HCT116 (cell line): ENCODE data around the gene UBE2O. TPM values are rescaled to one million over a fixed set of nuclear protein-coding genes. Genes with fewer than 3 reads are reported as not detected.

Experiments
- ATAC-seq: fragments of 200-7000 bp; cut with Tn5 transposase; 2 replicates; pipeline ENCODE4 v1.9.1; 2020; ENCODE audit warnings: mild to moderate bottlenecking, moderate library complexity
- BruUV-seq: library from RNA; stranded (reverse); fragments of 400-500 nt; replicated peaks from 2 replicates; lab custom pipeline; 2021; lab: Mats Ljungman, UMichigan
- CTCF ChIA-PET: fragments of 300-600 bp; sonication (Branson Sonifier 250); formaldehyde crosslinking; loops from one replicate; lab custom pipeline; 2021; ENCODE audit warnings: antibody characterized with exemption; lab: Charles Lee
- POLR2A ChIA-PET: fragments of 300-600, 350-600 bp; sonication (Branson Sonifier 250); formaldehyde crosslinking; loops from one replicate; lab custom pipeline; 2021; ENCODE audit warnings: antibody characterized with exemption; lab: Charles Lee
- RAD21 ChIA-PET, 2 experiments: fragments of 300-600 bp; sonication (Branson Sonifier 250); formaldehyde crosslinking; loops; one replicate each; lab custom pipeline; 2023; ENCODE audit warnings: low total read pairs in 2 of 2; ENCODE audit not compliant: uncharacterized antibody in 2 of 2, unreplicated experiment in 2 of 2, low non-redundant PET in 1 of 2; lab: Charles Lee
- DNase-seq: peaks from one replicate; pipeline ENCODE4 v3.0.0-alpha.2; 2010; ENCODE audit warnings: low read depth, low spot score
- H2AFZ ChIP-seq: fragments of 200-600 bp; shearing (Covaris generic), sonication (generic); 2 replicates; pipeline ENCODE4 v1.6.1; 2017; ENCODE audit warnings: low read depth, mixed run types, mixed read lengths, antibody characterized with exemption, low read length; ENCODE audit not compliant: poor library complexity, severe bottlenecking
- H3K27ac ChIP-seq: 2 replicates; pipeline ENCODE4 v1.5.1; 2012; ENCODE audit warnings: low read depth, low read length
- H3K27me3 ChIP-seq: fragments of 200-600 bp; sonication (generic); 2 replicates; pipeline ENCODE4 v1.6.1; 2016; ENCODE audit warnings: mixed run types, low read length, mixed read lengths; ENCODE audit not compliant: insufficient read depth
- H3K36me3 ChIP-seq, 2 experiments: fragments of 200-500 bp in 1 of 2; fragments of 200-600 bp in 1 of 2; sonication (Bioruptor generic) in 1 of 2; sonication (generic) in 1 of 2; 2 replicates each; pipeline versions ENCODE4 v1.5.1 to v1.6.1; 2014 to 2016; ENCODE audit warnings: low read length in 2 of 2, inconsistent platforms in 1 of 2, mixed read lengths in 1 of 2, mixed run types in 1 of 2; ENCODE audit not compliant: insufficient read depth in 2 of 2, control insufficient read depth in 1 of 2
- H3K4me1 ChIP-seq, 2 experiments: fragments of 200-600 bp in 1 of 2; sonication (generic) in 1 of 2; 2 replicates each; pipeline versions ENCODE4 v1.5.1 to v1.6.1; 2012 to 2017; ENCODE audit warnings: low read length in 2 of 2, inconsistent platforms in 1 of 2, mild to moderate bottlenecking in 1 of 2, mixed read lengths in 1 of 2, mixed run types in 1 of 2, moderate library complexity in 1 of 2; ENCODE audit not compliant: insufficient read depth in 2 of 2, control insufficient read depth in 1 of 2
- H3K4me2 ChIP-seq: fragments of 200-600 bp; sonication (generic); 2 replicates; pipeline ENCODE4 v1.6.1; 2017; ENCODE audit warnings: mixed run types, low read length, mixed read lengths
- H3K4me3 ChIP-seq, 2 experiments: fragments of 200-600 bp in 1 of 2; sonication (generic) in 1 of 2; replicated peaks in 1 of 2; 2 replicates each; pipeline ENCODE4 v1.5.1; 2011 to 2016; ENCODE audit warnings: low read length in 2 of 2, control low read depth in 1 of 2, low read depth in 1 of 2, mild to moderate bottlenecking in 1 of 2, mixed read lengths in 1 of 2, mixed run types in 1 of 2
- H3K79me2 ChIP-seq: fragments of 200-600 bp; sonication (generic); 2 replicates; pipeline ENCODE4 v1.6.1; 2017; ENCODE audit warnings: mild to moderate bottlenecking, mixed run types, low read length, moderate library complexity, mixed read lengths; ENCODE audit not compliant: insufficient read depth
- H3K9ac ChIP-seq: fragments of 200-600 bp; sonication (generic); 2 replicates; pipeline ENCODE4 v1.6.1; 2016; ENCODE audit warnings: low read length, mixed read lengths
- H3K9me2 ChIP-seq: fragments of 200-600 bp; sonication (generic), shearing (Covaris generic); 2 replicates; pipeline ENCODE4 v1.6.1; 2017; ENCODE audit warnings: mixed run types, mild to moderate bottlenecking, moderate library complexity; ENCODE audit not compliant: insufficient read depth
- H3K9me3 ChIP-seq, 2 experiments: fragments of 200-500 bp in 1 of 2; fragments of 200-600 bp in 1 of 2; sonication (Bioruptor generic) in 1 of 2; sonication (generic) in 1 of 2; 2 replicates each; pipeline ENCODE4 v1.6.1; 2014 to 2017; ENCODE audit warnings: low read length in 2 of 2, mixed read lengths in 2 of 2, inconsistent platforms in 1 of 2, low read depth in 1 of 2, mild to moderate bottlenecking in 1 of 2, mixed run types in 1 of 2, moderate library complexity in 1 of 2; ENCODE audit not compliant: control insufficient read depth in 1 of 2, insufficient read depth in 1 of 2
- H4K20me1 ChIP-seq: fragments of 200-600 bp; sonication (generic), shearing (Covaris generic); 2 replicates; pipeline ENCODE4 v1.6.1; 2017; ENCODE audit warnings: mixed run types, mild to moderate bottlenecking, moderate library complexity; ENCODE audit not compliant: insufficient read depth
- CBX3 ChIP-seq: IDR thresholded peaks from 2 replicates; pipeline ENCODE4 v1.6.1; 2012; ENCODE audit warnings: low read depth
- CEBPB ChIP-seq: IDR thresholded peaks from 2 replicates; pipeline ENCODE4 v1.6.1; 2012; ENCODE audit warnings: low read depth
- ELF1 ChIP-seq: IDR thresholded peaks from 2 replicates; pipeline ENCODE4 v1.6.1; 2012; ENCODE audit warnings: low read depth, borderline replicate concordance
- EZH2 ChIP-seq: fragments of 200-600 bp; sonication (generic); IDR thresholded peaks from 2 replicates; pipeline ENCODE4 v1.6.1; 2017; ENCODE audit warnings: antibody characterized with exemption, mixed run types
- JUND ChIP-seq: IDR thresholded peaks from 2 replicates; pipeline ENCODE4 v1.6.1; 2012
- POLR2A ChIP-seq: IDR thresholded peaks from 2 replicates; pipeline ENCODE4 v1.7.0; 2011; ENCODE audit warnings: borderline replicate concordance; ENCODE audit not compliant: insufficient read depth, insufficient read length; ENCODE audit errors: extremely low read depth
- POLR2AphosphoS5 ChIP-seq: IDR thresholded peaks from 2 replicates; pipeline ENCODE4 v1.6.1; 2011; ENCODE audit warnings: mild to moderate bottlenecking, low read depth, low read length, moderate library complexity
- SIN3A ChIP-seq: IDR thresholded peaks from 2 replicates; pipeline ENCODE4 v1.6.1; 2012; ENCODE audit warnings: low read depth
- SP1 ChIP-seq: IDR thresholded peaks from 2 replicates; pipeline ENCODE4 v1.6.1; 2012; ENCODE audit warnings: low read depth
- TCF7L2 ChIP-seq: IDR thresholded peaks from 2 replicates; pipeline ENCODE4 v1.7.0; 2011; ENCODE audit warnings: borderline replicate concordance, inconsistent platforms; ENCODE audit not compliant: insufficient read depth, insufficient read length; ENCODE audit errors: extremely low read depth
- ZNF274 ChIP-seq: fragments of 200-500 bp; sonication (Bioruptor generic); IDR thresholded peaks from 2 replicates; pipeline ENCODE4 v1.6.1; 2014; ENCODE audit warnings: mild to moderate bottlenecking, low read depth, low read length, inconsistent platforms
- intact Hi-C: fragments of 100-400 bp; cut with micrococcal nuclease; formaldehyde crosslinking; loops from 2 replicates; pipeline ENCODE4 v1.10.0; 2022
- total RNA-seq: library from RNA; stranded (reverse); gene quantifications from one replicate; pipeline ENCODE4 v1.2.1, GENCODE V29; 2021; ENCODE audit not compliant: unreplicated experiment
- TF ChIP-seq, protein P1 (sequence below), 3 experiments: fragments of 200-600 bp in 1 of 3; sonication (generic) in 1 of 3; IDR thresholded peaks in 2 of 3; conservative IDR thresholded peaks in 1 of 3; 2 replicates each; pipeline ENCODE4 v1.5.1; 2012 to 2017; ENCODE audit warnings: low read depth in 2 of 3, low read length in 2 of 3, antibody characterized with exemption in 1 of 3, borderline replicate concordance in 1 of 3, control low read depth in 1 of 3, mild to moderate bottlenecking in 1 of 3, mixed read lengths in 1 of 3, mixed run types in 1 of 3, moderate library complexity in 1 of 3; ENCODE audit not compliant: insufficient read depth in 1 of 3
- TF ChIP-seq, protein P2 (sequence below): IDR thresholded peaks from 2 replicates; pipeline ENCODE4 v1.6.1; 2011; ENCODE audit warnings: mild to moderate bottlenecking, low read length, moderate library complexity; ENCODE audit not compliant: insufficient replicate concordance; ENCODE audit errors: extremely low read depth
- TF ChIP-seq, protein P3 (sequence below): IDR thresholded peaks from 2 replicates; pipeline ENCODE4 v1.6.1; 2012
- TF ChIP-seq, protein P4 (sequence below): IDR thresholded peaks from 2 replicates; pipeline ENCODE4 v1.6.1; 2012; ENCODE audit warnings: low read depth

Gene UBE2O
- total RNA-seq, 1 experiment from 2014 or later: 59.1 TPM

DNA sequence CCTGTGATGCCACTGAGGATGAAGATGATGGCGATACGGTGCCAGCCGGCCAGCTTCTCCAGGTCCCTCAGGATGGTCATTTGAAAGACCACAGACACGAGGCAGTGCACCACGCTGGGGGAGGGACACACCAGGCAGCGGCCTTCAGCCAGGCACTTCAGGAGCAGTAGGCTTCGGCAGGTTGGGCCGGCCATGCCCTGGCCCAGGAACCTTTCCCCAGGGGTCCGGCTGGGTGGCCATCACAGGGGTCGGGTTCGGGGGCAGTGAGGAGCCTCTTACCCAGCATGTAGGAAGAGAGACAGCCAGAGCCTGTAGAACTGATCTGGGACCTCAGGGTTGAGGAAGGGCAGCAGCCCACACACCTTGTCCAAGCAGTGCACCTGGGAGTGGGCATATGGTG lies 19.8 kb upstream of the UBE2O start (continued):
- TF ChIP-seq, protein P1, sequence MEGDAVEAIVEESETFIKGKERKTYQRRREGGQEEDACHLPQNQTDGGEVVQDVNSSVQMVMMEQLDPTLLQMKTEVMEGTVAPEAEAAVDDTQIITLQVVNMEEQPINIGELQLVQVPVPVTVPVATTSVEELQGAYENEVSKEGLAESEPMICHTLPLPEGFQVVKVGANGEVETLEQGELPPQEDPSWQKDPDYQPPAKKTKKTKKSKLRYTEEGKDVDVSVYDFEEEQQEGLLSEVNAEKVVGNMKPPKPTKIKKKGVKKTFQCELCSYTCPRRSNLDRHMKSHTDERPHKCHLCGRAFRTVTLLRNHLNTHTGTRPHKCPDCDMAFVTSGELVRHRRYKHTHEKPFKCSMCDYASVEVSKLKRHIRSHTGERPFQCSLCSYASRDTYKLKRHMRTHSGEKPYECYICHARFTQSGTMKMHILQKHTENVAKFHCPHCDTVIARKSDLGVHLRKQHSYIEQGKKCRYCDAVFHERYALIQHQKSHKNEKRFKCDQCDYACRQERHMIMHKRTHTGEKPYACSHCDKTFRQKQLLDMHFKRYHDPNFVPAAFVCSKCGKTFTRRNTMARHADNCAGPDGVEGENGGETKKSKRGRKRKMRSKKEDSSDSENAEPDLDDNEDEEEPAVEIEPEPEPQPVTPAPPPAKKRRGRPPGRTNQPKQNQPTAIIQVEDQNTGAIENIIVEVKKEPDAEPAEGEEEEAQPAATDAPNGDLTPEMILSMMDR (IDR thresholded peaks at IDR 0.05 in 2 of 3, conservative IDR thresholded peaks at IDR 0.05 in 1 of 3; ENCODE audit: borderline replicate concordance in 1 of 3, insufficient read depth in 1 of 3, low read depth in 2 of 3, low read length in 2 of 3): no peak
- TF ChIP-seq CBX3 (no peak), CEBPB (no peak), ELF1 (no peak), TCF7L2 (no peak)

DNA sequence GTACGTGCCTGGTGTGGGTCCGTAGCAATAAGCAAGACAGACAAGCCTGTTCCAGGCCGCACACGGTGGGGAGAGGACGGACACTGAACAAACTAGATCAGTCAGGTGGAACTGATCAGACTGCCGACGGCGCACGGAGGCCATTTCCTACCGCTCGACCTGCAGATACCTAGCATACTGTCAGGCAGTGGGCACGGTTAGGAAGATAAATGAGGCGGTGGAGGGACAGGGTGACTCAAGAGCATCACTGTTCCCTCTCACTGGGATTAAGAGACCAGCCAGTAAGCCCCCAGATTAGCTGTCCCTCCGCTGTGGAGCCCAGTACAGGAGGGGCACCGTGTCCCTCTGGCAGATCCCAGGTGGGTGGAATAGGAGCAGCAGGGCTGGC lies 19.3 kb upstream of the UBE2O start:
- no peaks in the 10 kb centered on the region for H3K79me2 ChIP-seq
- no peak overlapping the region for H3K4me3 ChIP-seq
- no peaks in the 10 kb centered on the region for H3K27me3 ChIP-seq
- H3K9ac ChIP-seq: no peak overlapping the region
- no peak for ATAC-seq
- no peak for DNase-seq
- no peak for TF ChIP-seq CBX3
- TF ChIP-seq, protein P2, sequence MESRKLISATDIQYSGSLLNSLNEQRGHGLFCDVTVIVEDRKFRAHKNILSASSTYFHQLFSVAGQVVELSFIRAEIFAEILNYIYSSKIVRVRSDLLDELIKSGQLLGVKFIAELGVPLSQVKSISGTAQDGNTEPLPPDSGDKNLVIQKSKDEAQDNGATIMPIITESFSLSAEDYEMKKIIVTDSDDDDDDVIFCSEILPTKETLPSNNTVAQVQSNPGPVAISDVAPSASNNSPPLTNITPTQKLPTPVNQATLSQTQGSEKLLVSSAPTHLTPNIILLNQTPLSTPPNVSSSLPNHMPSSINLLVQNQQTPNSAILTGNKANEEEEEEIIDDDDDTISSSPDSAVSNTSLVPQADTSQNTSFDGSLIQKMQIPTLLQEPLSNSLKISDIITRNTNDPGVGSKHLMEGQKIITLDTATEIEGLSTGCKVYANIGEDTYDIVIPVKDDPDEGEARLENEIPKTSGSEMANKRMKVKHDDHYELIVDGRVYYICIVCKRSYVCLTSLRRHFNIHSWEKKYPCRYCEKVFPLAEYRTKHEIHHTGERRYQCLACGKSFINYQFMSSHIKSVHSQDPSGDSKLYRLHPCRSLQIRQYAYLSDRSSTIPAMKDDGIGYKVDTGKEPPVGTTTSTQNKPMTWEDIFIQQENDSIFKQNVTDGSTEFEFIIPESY: no peak
- no peak for TF ChIP-seq JUND
- no peak for TF ChIP-seq CEBPB
- no peak for TF ChIP-seq POLR2A
- TF ChIP-seq ZNF274: no peak
- no peak for TF ChIP-seq POLR2AphosphoS5
- TF ChIP-seq, protein P3, sequence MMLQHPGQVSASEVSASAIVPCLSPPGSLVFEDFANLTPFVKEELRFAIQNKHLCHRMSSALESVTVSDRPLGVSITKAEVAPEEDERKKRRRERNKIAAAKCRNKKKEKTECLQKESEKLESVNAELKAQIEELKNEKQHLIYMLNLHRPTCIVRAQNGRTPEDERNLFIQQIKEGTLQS: no peak
- TF ChIP-seq SP1: no peak
- TF ChIP-seq, protein P4, sequence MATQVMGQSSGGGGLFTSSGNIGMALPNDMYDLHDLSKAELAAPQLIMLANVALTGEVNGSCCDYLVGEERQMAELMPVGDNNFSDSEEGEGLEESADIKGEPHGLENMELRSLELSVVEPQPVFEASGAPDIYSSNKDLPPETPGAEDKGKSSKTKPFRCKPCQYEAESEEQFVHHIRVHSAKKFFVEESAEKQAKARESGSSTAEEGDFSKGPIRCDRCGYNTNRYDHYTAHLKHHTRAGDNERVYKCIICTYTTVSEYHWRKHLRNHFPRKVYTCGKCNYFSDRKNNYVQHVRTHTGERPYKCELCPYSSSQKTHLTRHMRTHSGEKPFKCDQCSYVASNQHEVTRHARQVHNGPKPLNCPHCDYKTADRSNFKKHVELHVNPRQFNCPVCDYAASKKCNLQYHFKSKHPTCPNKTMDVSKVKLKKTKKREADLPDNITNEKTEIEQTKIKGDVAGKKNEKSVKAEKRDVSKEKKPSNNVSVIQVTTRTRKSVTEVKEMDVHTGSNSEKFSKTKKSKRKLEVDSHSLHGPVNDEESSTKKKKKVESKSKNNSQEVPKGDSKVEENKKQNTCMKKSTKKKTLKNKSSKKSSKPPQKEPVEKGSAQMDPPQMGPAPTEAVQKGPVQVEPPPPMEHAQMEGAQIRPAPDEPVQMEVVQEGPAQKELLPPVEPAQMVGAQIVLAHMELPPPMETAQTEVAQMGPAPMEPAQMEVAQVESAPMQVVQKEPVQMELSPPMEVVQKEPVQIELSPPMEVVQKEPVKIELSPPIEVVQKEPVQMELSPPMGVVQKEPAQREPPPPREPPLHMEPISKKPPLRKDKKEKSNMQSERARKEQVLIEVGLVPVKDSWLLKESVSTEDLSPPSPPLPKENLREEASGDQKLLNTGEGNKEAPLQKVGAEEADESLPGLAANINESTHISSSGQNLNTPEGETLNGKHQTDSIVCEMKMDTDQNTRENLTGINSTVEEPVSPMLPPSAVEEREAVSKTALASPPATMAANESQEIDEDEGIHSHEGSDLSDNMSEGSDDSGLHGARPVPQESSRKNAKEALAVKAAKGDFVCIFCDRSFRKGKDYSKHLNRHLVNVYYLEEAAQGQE: no peak
- TF ChIP-seq SIN3A: no peak
- no peak for TF ChIP-seq EZH2
- H2AFZ ChIP-seq: no peak overlapping the region
- H3K36me3 ChIP-seq: peaks cover 12 to 25% of the 10 kb centered on the region in 2 experiments; a peak in 3 of 4 replicates
- ChIA-PET RAD21 (interaction anchor here in 1 of 2 experiments (1.2 kb wide), 1 partner anchor 34 kb away, joined by 3 read pairs; no protein-coding TSS in a partner anchor), CTCF (no interaction called here), POLR2A (no interaction called here)
- H4K20me1 ChIP-seq: no peaks in the 10 kb centered on the region
- BruUV-seq: no TSS peak
- H3K27ac ChIP-seq: no peak overlapping the region; the same call in 1 of the 2 replicates
- H3K9me2 ChIP-seq: no peaks in the 10 kb centered on the region
- H3K9me3 ChIP-seq: no peaks in the 10 kb centered on the region
- no peak overlapping the region for H3K4me2 ChIP-seq
- intact Hi-C loops: no loop called here
- no peaks in the 10 kb centered on the region for H3K4me1 ChIP-seq
